ENCODE data around the gene PCDH9.

The PCDH9 gene

DNA sequence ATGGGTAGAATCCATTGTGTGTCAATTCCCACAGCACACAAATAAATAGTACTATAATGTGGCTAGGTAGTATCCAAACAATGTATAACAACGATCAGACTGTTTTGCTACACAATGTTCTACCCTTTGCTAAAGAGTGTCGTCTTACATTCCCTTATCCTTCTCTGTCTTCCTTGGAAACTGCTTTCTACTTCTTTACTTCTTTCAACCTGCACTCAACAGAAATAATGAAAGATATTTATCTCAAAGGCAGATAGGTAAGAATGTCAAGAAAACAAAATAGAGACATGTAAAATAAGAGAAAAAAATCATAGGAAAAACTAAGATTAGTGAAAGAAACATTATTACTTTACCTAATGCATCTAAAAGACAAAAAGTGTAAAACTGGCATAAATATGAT is 814.7 kb downstream of the PCDH9 start:
- DNase-seq, result no peak

DNA sequence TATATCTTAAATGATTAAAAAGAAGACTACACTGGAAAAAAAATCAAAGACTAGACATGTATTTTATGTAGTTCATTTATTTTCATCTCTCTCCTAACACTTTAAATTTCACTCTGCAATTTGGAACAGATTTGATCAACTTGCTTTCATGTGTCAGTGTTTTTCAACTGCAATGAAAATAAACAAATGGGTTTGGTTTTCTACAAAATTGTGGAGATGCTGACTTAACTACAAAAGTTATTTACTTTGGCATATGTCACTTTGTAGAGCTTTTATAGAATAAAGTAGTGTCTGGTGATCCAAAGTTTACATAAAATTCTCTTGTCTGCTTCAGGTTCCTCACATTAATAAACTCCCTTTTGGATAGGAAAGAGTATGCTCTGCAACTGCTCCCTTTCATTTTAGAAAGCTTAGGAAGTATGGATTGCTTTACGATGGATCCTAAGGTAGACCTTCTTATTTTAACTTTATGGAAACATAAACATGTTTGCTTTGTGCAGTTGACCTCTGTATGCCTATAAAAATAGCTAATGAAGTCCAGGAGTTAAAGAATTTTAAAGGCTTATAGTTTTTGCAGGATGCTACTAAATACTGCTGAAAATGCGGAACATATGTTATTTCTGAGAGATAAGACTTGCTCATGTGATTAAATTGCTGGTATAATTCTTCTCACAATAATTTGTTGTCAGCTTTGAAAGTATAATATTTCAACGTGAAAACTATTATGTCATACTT is 815.9 kb downstream of the PCDH9 start:
- DNase-seq, result no peak

DNA sequence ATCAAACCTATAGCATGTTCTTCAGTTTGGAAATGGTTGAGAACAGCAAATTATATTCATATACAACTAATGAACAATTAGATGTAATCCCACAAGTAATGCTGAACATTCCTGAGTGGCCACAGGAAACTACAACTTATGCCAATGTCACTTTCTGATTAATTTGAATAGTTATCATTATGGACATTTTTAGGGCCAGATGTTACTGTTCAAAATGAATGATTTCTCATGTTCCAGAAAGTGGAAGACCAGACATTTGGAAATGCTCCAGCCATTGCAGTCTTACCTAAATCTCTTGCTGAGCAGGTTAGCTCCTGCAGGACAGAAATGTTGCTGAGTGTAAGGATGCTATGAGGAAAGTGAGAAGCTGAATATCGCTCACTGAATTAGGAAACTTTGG is 819.8 kb downstream of the PCDH9 start:
- DNase-seq, result no peak

DNA sequence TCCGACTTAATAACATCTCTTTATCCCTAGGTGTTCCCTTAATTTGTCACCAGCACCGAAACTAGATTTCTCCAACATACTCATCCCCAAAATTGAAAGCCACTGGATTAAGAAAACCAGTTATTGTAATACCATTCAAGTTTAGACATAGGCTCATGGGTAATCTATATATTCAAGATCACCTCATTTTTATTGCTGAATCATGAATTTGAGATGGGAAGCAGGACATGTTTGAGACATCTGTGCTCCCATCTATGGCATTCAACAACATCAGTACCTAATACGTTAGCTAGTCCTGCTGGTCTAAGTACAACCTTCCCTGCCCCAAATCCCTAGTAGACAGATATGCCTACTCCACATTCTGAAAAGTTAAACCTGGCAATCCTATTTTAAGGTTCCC is 820.6 kb downstream of the PCDH9 start:
- DNase-seq, result no peak

DNA sequence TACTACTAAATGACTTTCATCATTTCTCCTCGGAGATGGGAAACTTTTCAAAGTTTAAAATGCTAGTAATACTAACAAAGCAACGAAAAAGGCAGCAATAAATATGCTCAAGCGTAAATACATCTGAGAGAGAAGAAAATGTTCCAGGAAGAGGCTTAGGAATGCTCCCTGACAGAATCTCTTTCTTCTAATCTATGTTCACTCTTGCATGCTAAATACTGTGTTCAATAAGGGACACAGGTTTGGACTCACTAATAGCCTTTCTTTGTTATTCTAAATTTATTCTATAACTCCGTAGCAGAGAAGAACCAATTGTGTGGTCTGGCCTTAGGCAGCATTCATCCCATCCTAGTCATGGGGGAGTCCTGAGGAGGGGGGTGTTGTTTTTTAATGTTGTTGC is 823.0 kb downstream of the PCDH9 start:
- DNase-seq, result no peak

DNA sequence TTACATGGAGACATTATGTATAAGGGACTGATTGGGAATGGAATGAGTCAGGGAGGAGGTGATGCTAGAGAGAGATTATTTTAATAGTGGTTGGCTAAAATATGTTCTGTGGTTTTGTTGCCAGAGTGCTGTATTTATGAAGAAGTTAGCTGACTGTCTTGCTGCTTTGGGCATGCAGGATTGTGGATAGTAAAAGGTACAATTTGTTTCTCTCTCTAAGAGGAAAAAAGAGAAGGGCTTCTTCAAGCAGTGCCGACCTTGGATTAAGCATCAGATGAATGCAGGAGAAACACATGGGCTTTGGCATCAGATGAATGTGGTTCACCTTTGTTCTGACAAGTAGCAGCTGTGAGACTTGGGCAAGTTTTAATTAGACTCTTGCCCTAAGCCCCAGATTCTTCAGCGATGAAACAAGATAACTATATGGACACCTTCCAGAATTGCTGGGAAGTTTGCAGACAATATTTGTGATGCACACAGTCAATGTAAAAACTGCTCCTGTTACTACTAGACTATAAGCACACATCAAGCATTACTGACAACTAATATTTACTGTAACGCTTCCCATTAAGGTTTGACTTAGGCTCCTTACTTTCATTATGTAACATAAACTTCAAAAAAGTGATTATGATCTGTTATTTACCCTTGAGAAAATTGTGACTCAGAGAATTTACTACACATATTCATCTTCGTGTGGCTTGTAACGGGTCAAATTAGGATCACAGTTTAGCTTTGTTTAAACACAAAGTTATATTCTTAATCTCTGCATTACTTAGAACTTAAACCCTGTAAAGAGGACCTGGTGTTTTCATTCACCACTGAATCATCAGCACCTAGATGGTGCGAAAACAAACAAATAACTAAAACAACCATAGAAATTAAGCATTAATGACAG is 824.0 kb downstream of the PCDH9 start:
- DNase-seq, result no peak

DNA sequence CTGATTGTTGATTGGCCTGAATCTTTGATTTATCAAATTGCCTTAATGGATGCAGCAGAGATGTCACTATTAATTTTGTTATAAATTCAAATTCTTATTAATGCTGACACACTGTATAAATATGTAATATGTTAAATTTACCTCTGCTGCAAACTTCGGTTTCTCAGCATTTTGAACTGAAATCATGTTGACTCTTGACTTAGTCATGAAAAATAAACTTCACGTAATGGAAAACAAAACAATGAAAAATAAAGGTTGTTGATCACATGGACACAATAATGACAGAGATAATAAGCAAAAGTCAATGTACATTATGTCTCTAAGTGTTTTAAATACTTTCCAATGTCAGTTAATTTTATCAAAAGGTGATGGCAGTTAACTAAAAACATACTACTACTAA is 827.6 kb downstream of the PCDH9 start:
- DNase-seq, result no peak

DNA sequence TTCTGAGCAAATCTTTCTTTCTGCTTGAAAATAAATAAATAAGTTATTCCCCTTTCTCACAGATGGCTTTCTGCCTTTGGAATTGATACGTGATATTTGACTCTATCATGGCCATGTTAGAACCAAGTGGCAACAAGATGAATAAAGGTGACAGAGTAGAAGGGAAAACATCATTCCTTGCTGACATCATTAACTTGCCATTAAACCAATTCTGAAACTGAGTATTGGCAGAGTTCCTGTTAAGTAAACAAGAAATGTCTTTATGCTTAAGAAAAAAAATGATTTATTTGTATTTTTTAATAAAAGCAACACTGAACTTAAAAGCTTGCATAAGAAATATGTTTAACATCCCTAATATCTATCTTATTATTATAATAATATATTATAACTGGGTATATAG is 828.1 kb downstream of the PCDH9 start:
- DNase-seq, result no peak

DNA sequence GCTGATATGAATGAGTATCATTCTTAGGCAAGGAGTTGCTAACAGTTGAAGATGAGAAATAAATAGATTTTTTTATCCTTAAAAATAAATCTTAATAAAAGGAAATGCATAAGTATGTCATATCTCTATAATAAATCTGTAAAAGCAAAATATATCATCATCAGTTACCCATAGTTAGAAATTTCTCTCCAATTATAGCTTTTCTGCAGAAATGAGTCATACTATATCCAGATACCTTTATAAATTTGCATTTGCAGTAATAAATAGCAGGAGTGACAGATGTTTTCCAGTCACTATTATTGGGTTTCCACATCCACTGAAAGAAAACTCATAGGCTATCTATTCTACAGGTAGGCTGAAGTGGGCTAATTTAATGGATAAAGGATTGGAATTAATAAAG is 829.8 kb downstream of the PCDH9 start:
- DNase-seq, result no peak

DNA sequence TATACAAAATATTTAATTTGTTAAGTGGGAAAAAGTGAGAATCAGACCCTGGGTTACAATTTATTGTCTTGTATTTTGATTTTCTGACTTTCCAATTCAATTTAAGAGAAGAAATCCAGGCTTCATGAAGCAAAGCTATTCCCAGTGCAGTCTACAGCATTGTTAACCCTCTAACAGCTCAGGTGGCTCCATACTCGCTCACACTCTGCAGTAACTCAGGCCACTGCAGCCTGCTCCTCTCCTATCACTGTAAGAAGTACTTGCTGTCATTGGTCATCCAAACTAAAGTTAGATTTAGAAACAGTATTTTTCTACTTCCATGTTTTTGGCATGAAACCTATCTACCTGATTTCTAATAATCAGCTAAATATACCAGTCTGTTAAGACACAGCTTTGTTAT is 830.3 kb downstream of the PCDH9 start:
- no peak for DNase-seq

DNA sequence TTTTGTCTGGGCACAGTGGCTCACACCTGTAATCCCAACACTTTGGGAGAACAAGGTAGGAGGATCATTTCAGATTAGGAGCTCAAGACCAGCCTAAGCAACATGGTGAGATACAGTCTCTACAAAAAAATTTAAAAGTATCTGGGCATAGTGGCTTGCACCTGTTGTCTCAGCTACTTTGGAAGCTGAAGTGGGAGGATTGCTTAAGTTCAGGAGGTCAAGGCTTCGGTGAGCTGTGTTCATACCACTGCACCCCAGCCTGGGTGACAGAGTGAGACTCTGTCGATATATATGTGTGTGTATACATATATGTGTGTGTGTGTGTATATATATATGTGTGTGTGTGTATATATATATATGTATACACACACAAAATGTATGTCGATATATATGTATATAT is 833.0 kb downstream of the PCDH9 start:
- DNase-seq, result no peak

DNA sequence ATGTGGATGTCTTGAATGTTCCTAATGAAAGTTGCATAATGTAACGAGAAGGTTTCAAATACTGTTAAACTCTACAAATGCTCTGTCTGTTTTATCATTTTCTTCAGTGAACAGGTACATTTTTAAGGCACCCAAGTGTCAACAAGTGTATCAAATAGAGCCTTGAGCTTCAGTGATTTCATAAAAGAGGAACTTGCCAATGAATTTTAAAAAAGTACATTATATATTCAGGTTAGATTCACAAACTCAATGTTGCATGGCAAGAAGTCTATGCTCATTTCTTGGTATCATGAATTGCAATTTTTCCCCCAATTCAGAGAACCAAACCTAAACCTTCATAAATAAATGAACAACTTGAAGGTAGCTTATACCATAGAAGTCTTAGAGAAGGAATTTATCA is 838.8 kb downstream of the PCDH9 start:
- DNase-seq, result no peak

DNA sequence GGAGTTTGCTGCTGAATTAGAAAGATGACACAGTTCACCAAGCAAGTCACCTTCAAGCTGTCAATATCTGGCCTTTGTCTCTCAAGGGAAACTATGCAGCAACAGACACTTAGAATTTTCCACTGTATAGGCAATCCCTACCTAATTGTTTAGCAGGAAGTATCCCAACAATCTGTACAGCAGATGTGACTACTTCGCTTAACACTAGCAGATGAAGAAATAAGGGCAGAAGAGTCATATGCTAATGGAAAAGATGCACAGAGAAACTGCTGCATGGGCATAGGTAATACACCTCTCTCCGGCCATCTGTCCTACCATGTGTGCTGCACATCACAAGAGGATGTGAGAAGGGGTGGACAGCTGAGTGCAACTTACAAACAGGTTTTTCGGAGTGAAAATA is 851.2 kb downstream of the PCDH9 start:
- DNase-seq, result no peak

DNA sequence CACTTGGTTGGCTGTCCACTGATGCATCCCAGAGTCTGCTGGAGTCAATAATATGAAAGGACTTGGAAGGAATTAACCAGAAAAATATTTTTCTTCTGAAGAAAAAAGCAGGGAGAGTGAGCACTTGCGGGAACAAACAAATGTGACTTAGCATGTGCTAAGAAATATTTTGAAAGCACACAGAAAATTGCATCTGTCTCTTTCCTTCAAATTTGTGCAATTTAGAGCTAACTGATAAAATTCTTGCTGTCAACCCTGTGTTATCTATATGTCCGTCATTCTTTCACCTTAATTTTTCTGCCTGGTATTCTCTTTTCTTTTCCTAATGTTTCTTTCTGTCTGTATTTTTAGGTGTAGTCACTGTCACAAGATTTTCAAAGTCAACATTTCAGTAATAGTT is 852.6 kb downstream of the PCDH9 start:
- no peak for DNase-seq

DNA sequence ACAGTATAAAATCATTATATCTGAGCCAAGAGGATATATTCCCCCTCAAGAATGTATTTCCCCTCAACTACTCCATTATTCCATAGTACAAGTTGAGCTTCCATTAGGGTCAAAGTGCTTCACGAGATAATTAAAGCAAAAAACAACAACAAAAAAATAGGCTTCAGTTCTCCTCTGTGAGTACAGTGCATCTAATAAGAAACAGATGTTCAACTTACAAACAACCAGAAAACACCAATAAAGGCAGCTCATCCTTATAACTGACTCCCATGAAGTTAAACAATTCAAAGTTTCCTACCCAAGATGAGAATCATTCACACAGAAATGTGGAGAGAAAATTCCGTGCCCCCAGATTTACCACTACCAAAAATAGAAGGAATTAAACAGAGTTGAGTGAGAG is 854.4 kb downstream of the PCDH9 start:
- DNase-seq, result no peak

DNA sequence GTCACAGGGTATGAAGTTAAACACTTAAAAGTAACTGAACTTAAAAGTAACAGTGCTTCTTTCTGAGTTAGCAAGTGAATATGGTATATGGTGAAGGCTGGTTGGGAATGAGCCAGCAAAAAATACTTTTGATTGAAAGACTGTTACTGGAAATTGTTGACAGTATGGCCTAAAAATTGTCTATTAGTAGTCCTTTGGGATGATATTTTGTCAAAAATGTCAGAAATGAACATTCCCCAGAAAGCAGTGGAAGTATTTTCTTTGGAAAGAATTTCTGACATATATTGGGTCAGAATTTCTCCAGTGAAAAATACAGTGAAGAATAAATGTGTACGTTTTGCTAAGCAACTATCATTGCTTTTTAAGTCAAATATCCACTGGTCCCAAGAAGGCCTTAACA is 860.5 kb downstream of the PCDH9 start:
- DNase-seq, result no peak

DNA sequence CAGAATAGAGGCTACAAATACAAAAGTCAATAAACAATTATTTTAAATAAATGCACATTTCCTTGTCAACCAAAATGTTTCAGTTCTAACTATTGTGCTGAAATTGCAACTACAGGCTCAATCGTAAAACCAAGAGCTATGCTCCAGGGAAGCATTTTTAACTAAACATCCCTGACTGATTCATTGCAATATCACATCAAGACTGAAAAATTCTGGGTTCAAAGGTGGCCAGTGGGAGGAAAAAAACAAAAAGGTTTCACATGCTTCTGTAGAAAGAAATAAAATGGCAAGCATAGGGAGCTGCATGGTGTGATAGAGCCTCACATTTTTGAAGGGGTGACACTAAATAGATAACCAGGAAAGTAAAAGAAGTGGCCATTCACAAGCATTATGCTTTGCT is 862.8 kb downstream of the PCDH9 start:
- no peak for DNase-seq

DNA sequence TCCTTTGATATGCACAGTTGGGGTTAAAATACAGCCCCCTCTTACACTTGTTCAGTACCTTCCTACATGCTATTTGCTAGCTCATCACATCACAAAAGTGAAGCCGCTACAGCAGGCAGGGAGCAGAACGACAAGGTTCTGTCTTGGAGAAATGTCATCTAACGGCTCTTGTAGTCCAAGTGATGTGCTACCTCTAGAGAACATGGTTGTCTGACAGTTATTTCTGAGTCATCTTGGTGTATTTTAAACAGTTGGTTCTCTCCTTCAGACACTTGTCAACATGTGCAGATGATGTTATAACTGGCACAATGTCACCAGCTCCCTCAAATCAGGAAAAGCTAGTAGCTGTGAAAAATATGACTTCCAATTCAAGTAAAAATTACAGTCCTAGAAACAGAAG is 865.0 kb downstream of the PCDH9 start:
- DNase-seq, result no peak

DNA sequence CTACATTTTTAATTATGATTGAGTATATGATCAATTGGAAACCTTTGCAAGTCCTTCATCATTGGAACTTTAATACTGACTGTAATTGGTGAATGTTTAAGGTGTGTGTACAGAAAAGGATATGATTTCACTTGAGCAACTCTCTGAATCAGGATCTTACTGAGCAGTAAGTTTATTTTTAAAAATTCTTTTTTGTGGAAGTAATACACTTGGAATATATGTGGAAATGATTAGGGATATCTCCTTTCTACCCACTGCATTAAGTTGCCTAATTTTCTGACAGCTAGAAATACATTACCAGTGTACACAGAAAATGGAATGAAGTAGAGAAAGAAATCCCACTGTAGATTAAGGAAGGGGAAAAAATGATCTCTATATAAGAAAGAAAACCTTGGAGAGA is 865.8 kb downstream of the PCDH9 start:
- no peak for DNase-seq

DNA sequence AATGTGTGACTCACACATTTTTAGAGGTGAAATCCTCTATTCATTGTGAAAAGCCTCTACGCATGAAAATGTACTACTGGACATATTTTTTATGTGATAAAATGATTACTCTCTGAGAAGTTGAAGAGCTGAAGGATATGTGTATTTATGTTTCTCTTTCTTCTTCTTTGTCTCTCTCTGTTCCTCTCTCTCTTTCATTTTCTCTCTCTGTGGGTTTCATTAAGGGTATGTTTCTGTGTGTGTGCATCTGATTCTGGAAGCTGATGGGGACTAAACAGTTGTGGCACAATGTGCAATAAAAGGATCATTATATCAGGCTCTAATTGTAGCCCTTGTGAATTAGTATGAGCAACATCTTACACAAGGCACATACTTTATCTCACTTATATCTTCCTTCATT is 867.7 kb downstream of the PCDH9 start:
- DNase-seq, result no peak

DNA sequence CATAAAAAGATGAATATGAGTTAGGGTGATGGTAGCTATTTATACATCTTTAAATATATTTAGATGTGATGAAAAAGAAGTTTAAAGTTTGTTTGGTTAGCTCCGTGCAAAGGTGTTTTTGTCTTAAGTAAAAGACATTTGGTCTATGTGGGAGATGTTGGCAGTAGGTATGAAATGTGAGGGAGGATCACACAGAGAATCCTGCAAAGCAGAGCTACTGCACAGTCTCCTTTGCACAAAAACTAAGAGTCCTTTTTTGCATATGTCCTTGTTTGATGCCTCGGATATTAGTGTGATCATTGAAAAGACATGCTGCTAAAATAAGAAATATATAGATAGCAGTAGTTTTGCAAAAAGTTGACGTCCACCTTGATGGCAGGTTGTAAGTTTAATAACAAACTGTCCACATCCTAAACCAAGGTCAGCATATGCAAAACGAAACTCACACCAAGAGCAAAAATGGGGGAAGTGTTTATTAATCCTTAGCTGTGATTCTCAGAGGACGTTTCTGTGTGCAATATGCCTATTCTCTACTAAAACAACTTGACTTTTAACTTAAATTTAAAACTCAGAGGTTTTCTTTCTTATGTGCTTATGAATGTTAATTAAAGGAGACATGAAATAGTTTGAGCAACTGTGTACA is 870.1 kb downstream of the PCDH9 start:
- no peak for DNase-seq

DNA sequence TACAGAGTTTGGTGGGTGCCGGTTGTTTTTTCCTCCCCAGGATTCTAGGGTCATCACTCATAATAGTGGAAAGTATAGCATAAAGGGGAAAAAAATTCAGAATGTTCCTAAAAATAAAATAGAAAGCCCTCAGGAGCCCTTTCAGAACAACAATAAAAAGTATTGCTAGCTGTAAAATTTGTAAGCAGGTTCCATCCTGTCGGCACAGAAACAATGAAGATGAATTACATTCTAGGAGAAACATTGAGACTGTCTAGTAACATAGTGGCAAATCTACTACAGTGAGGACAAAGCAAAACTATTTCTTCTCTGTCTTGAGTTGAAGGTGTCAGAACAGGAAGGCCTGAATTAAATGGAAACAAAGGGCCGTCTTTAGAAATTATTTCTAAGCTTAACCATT is 870.7 kb downstream of the PCDH9 start:
- no peak for DNase-seq

DNA sequence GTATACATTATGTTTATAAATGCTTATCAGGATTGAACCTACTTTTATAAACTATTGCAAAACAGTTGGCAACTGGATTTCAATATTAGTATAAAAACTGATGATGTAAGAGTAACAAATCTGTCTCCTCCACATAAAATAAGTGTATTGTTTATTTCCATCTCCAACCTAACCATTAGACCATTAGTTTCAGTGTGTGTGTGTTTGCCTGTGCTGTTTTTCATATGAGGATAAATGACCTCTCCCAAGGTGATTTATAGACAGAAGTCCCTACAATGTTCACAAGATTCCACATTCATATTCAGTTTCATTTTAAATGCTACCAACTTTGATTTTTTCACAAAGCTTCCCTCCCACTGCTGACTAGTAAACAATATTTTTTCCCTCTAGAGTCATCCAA is 871.6 kb downstream of the PCDH9 start:
- DNase-seq, result no peak

DNA sequence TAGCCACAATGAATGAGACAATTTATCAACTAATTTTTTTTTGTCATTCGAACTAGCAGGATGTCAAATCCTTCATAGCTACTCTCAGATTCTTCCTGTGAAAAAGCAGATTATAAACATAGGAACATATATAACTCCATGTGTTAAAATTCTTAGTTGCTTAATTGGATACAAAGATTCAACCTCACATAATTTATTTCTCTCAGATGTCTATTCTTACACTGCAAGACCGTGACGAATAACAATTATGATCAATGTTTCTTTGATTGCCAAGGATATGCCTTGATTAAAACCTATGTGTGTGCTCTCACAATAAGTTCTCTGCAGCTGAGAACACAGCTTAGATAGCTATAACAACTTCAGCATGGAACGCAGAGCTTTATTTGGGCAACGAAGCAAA is 872.7 kb downstream of the PCDH9 start:
- no peak for DNase-seq
